ENCODE measurements around the gene ADCY3. TPM values are rescaled to one million over a fixed set of nuclear protein-coding genes. Genes with fewer than 3 reads are reported as not detected.

The ADCY3 gene
- polyA plus RNA-seq, 1 of the 3 experiments (the other 2 are of a cell fraction) = 53.9 TPM

- CTCF ChIA-PET = interaction anchor here (5.3 kb wide), 1 partner anchor 25 kb away, joined by 25 read pairs; no protein-coding TSS in a partner anchor
- no peaks in the 10 kb centered on the region for H3K79me2 ChIP-seq (ENCODE audit: insufficient read depth)
Observed at GRCh38 chr2:24852431-24853020, 67.5 kb downstream of the ADCY3 start.

GRCh38 chr2:24852026-24852425 is 68.0 kb downstream of the ADCY3 start:
- ChIA-PET CTCF (no interaction called here), POLR2A (no interaction called here)
- 98% methylated on average over 12 of the region's 13 CpGs for WGBS (ENCODE audit: low lambda C conversion rate)
- Histone ChIP-seq H3K9ac (no peak overlapping the region), H3K79me2 (ENCODE audit: insufficient read depth) (no peaks in the 10 kb centered on the region), H3K9me3 (no peaks in the 10 kb centered on the region), H3K9me2 (no peaks in the 10 kb centered on the region), H3K27ac (ENCODE audit: low read depth in 2 of 2, low read length in 1 of 2) (no peak overlapping the region), H4K20me1 (ENCODE audit: insufficient read depth) (no peaks in the 10 kb centered on the region), H3F3A (replicated peaks; ENCODE audit: insufficient read depth) (no peaks in the 10 kb centered on the region), H2AFZ (ENCODE audit: low read depth) (no peak overlapping the region), H3K4me1 (ENCODE audit: control insufficient read depth in 1 of 2, insufficient read depth in 2 of 2, low read depth in 1 of 2, low read length in 1 of 2) (peaks cover 8 to 10% of the 10 kb centered on the region in 2 experiments; a peak in 2 of 4 replicates), H3K4me2 (no peak overlapping the region), H3K27me3 (ENCODE audit: insufficient read depth) (no peaks in the 10 kb centered on the region), H3K4me3 (ENCODE audit: low read depth in 2 of 2, low read length in 1 of 2) (no peak overlapping the region), H3K36me3 (replicated peaks in 1 of 2; ENCODE audit: control insufficient read depth in 1 of 2, insufficient read depth in 2 of 2, low read length in 1 of 2) (no peaks in the 10 kb centered on the region)
- no peak for DNase-seq
- no peak for TF ChIP-seq FOSL2 (IDR thresholded peaks at IDR 0.05; ENCODE audit: borderline replicate concordance, low read depth)
- TF ChIP-seq SIN3A (IDR thresholded peaks at IDR 0.05; ENCODE audit: borderline replicate concordance, low read depth, low read length) = no peak
- no peak for TF ChIP-seq JUND (IDR thresholded peaks at IDR 0.05)
- no peak for TF ChIP-seq POLR2AphosphoS5 (IDR thresholded peaks at IDR 0.05; ENCODE audit: low read depth, low read length)
- no peak for TF ChIP-seq FOXM1 (IDR thresholded peaks at IDR 0.05; ENCODE audit: low read depth)
- TF ChIP-seq, protein P1, sequence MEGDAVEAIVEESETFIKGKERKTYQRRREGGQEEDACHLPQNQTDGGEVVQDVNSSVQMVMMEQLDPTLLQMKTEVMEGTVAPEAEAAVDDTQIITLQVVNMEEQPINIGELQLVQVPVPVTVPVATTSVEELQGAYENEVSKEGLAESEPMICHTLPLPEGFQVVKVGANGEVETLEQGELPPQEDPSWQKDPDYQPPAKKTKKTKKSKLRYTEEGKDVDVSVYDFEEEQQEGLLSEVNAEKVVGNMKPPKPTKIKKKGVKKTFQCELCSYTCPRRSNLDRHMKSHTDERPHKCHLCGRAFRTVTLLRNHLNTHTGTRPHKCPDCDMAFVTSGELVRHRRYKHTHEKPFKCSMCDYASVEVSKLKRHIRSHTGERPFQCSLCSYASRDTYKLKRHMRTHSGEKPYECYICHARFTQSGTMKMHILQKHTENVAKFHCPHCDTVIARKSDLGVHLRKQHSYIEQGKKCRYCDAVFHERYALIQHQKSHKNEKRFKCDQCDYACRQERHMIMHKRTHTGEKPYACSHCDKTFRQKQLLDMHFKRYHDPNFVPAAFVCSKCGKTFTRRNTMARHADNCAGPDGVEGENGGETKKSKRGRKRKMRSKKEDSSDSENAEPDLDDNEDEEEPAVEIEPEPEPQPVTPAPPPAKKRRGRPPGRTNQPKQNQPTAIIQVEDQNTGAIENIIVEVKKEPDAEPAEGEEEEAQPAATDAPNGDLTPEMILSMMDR (IDR thresholded peaks at IDR 0.05) = no peak
- TF ChIP-seq, protein P2, sequence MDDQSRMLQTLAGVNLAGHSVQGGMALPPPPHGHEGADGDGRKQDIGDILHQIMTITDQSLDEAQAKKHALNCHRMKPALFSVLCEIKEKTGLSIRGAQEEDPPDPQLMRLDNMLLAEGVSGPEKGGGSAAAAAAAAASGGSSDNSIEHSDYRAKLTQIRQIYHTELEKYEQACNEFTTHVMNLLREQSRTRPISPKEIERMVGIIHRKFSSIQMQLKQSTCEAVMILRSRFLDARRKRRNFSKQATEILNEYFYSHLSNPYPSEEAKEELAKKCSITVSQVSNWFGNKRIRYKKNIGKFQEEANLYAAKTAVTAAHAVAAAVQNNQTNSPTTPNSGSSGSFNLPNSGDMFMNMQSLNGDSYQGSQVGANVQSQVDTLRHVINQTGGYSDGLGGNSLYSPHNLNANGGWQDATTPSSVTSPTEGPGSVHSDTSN (IDR thresholded peaks at IDR 0.05) = no peak
- no peak for TF ChIP-seq EP300 (IDR thresholded peaks at IDR 0.05; ENCODE audit: borderline replicate concordance in 1 of 2, low read depth in 1 of 2, low read length in 1 of 2)
- TF ChIP-seq, protein P3, sequence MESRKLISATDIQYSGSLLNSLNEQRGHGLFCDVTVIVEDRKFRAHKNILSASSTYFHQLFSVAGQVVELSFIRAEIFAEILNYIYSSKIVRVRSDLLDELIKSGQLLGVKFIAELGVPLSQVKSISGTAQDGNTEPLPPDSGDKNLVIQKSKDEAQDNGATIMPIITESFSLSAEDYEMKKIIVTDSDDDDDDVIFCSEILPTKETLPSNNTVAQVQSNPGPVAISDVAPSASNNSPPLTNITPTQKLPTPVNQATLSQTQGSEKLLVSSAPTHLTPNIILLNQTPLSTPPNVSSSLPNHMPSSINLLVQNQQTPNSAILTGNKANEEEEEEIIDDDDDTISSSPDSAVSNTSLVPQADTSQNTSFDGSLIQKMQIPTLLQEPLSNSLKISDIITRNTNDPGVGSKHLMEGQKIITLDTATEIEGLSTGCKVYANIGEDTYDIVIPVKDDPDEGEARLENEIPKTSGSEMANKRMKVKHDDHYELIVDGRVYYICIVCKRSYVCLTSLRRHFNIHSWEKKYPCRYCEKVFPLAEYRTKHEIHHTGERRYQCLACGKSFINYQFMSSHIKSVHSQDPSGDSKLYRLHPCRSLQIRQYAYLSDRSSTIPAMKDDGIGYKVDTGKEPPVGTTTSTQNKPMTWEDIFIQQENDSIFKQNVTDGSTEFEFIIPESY (IDR thresholded peaks at IDR 0.05; ENCODE audit: borderline replicate concordance, low read depth) = no peak
- TF ChIP-seq RCOR1 (IDR thresholded peaks at IDR 0.05; ENCODE audit: low read length) = no peak
- no peak for TF ChIP-seq TCF12 (IDR thresholded peaks at IDR 0.05)
- TF ChIP-seq MXI1 (IDR thresholded peaks at IDR 0.05; ENCODE audit: low read depth, low read length) = no peak
- no peak for TF ChIP-seq GATA2 (CRISPR knock-in tag; IDR thresholded peaks at IDR 0.05)
- no peak for TF ChIP-seq FOXJ3 (CRISPR knock-in tag; IDR thresholded peaks at IDR 0.05)
- TF ChIP-seq NFIC (IDR thresholded peaks at IDR 0.05; ENCODE audit: borderline replicate concordance) = no peak

More at GRCh38 chr2:24852431-24853020, 67.5 kb downstream of the ADCY3 start:
- DNase-seq = no peak
- no peaks in the 10 kb centered on the region for H3K27me3 ChIP-seq (ENCODE audit: insufficient read depth)
- H3K4me3 ChIP-seq (ENCODE audit: low read depth in 2 of 2, low read length in 1 of 2) = no peak overlapping the region
- TF ChIP-seq GABPA (IDR thresholded peaks at IDR 0.05; ENCODE audit: low read depth) = no peak
- no peak for TF ChIP-seq TEAD4 (IDR thresholded peaks at IDR 0.05; ENCODE audit: borderline replicate concordance, insufficient read depth)
- 100% methylated on average over 5 of the region's 23 CpGs for WGBS (ENCODE audit: low lambda C conversion rate)
- no peaks in the 10 kb centered on the region for H4K20me1 ChIP-seq (ENCODE audit: insufficient read depth)
- no peaks in the 10 kb centered on the region for H3K36me3 ChIP-seq (replicated peaks in 1 of 2; ENCODE audit: control insufficient read depth in 1 of 2, insufficient read depth in 2 of 2, low read length in 1 of 2)
- POLR2A ChIA-PET = no interaction called here
- H3K9ac ChIP-seq = no peak overlapping the region
- no peak overlapping the region for H3K4me2 ChIP-seq
- H3F3A ChIP-seq (replicated peaks; ENCODE audit: insufficient read depth) = no peaks in the 10 kb centered on the region
- H3K9me3 ChIP-seq = no peaks in the 10 kb centered on the region
- H3K9me2 ChIP-seq = no peaks in the 10 kb centered on the region
- H3K4me1 ChIP-seq (ENCODE audit: control insufficient read depth in 1 of 2, insufficient read depth in 2 of 2, low read depth in 1 of 2, low read length in 1 of 2) = peaks cover 8 to 10% of the 10 kb centered on the region in 2 experiments; a peak in 2 of 4 replicates
- no peak overlapping the region for H3K27ac ChIP-seq (ENCODE audit: low read depth in 2 of 2, low read length in 1 of 2)
- H2AFZ ChIP-seq (ENCODE audit: low read depth) = no peak overlapping the region
